ENCODE measurements around the gene TPRA1.
"Not testable (repeated sequence)": the region's sequence is repeated elsewhere in the genome, so short reads cannot be mapped to it uniquely, and the experiment has no call there.

DNA sequence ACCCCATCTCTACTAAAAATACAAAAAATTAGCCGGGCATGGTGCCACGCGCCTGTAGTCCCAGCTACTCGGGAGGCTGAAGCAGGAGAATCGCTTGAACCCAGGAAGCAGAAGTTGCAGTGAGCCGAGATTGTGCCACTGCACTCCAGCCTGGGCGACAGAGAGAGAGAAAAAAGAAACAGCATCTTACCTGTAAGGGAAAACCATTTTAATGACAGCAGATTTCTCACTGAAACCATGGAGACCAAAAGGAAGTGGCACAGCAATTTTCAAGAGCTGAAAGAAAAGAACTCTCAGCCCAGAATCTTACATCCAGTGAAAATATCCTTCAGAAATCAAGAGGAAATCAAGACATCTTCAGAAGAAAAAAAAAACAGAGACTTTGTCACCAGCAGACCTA is 59.7 kb downstream of the TPRA1 start:
- TF ChIP-seq, protein P1, sequence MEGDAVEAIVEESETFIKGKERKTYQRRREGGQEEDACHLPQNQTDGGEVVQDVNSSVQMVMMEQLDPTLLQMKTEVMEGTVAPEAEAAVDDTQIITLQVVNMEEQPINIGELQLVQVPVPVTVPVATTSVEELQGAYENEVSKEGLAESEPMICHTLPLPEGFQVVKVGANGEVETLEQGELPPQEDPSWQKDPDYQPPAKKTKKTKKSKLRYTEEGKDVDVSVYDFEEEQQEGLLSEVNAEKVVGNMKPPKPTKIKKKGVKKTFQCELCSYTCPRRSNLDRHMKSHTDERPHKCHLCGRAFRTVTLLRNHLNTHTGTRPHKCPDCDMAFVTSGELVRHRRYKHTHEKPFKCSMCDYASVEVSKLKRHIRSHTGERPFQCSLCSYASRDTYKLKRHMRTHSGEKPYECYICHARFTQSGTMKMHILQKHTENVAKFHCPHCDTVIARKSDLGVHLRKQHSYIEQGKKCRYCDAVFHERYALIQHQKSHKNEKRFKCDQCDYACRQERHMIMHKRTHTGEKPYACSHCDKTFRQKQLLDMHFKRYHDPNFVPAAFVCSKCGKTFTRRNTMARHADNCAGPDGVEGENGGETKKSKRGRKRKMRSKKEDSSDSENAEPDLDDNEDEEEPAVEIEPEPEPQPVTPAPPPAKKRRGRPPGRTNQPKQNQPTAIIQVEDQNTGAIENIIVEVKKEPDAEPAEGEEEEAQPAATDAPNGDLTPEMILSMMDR (conservative IDR thresholded peaks at IDR 0.05 in 1 of 2, IDR thresholded peaks at IDR 0.05 in 1 of 2; ENCODE audit: extremely low read depth in 1 of 2, insufficient read depth in 1 of 2, low read depth in 1 of 2, low read length in 2 of 2): not testable (repeated sequence)
- TF ChIP-seq EZH2 (IDR thresholded peaks at IDR 0.05; ENCODE audit: borderline replicate concordance, low read length): not testable (repeated sequence)

Measured in mammary epithelial cell (primary cell).